Activated CD8-positive, alpha-beta T cell treated with anti-CD3 and anti-CD28 coated beads for 36 hours (primary cell): Measurements from ENCODE around the gene CNOT6. TPM values are rescaled to one million over a fixed set of nuclear protein-coding genes. Genes with fewer than 3 reads are reported as not detected.

Source experiments
- ATAC-seq: fragments of 200-7000 bp; cut with Tn5 transposase; one replicate; pipeline ENCODE4 v1.10.0; 2021; ENCODE audit warnings: mild to moderate bottlenecking, moderate library complexity
- CTCF ChIA-PET: fragments of 350-600 bp; sonication (Branson Sonifier 250); formaldehyde crosslinking; loops from one replicate; lab custom pipeline; 2021; ENCODE audit warnings: antibody characterized with exemption; lab: Charles Lee
- POLR2A ChIA-PET: fragments of 350-600 bp; sonication (Branson Sonifier 250); formaldehyde crosslinking; loops from one replicate; lab custom pipeline; 2021; ENCODE audit warnings: antibody characterized with exemption; lab: Charles Lee
- DNase-seq: peaks from one replicate; pipeline ENCODE4 v3.0.0-alpha.2; 2020
- H3K27ac Mint-ChIP-seq: one replicate; pipeline ENCODE4 v1.8.0; 2021; ENCODE audit warnings: mild to moderate bottlenecking, mixed read lengths
- H3K27me3 Mint-ChIP-seq: one replicate; pipeline ENCODE4 v1.8.0; 2021; ENCODE audit warnings: mixed read lengths
- H3K36me3 Mint-ChIP-seq: one replicate; pipeline ENCODE4 v1.8.0; 2021; ENCODE audit warnings: low read depth, mixed read lengths
- H3K4me1 Mint-ChIP-seq: one replicate; pipeline ENCODE4 v1.8.0; 2021; ENCODE audit warnings: low read depth, mixed read lengths
- H3K4me3 Mint-ChIP-seq: one replicate; pipeline ENCODE4 v1.8.0; 2021; ENCODE audit warnings: mild to moderate bottlenecking, moderate library complexity, mixed read lengths
- H3K9me3 Mint-ChIP-seq: one replicate; pipeline ENCODE4 v1.8.0; 2021; ENCODE audit warnings: mixed read lengths
- intact Hi-C: fragments of 100-400 bp; cut with micrococcal nuclease; formaldehyde crosslinking; loops from one replicate; pipeline ENCODE4 v1.10.0; 2022
- total RNA-seq, 2 experiments: library from RNA; stranded (reverse); gene quantifications; one replicate each; pipeline ENCODE4 v1.2.3, GENCODE V29; 2021
- TF ChIP-seq, protein P1 (sequence below): fragments of 200-600 bp; IDR thresholded peaks from one replicate; pipeline ENCODE4 v1.8.0; 2022; ENCODE audit warnings: antibody characterized with exemption, mild to moderate bottlenecking

CNOT6 gene
- total RNA-seq, 2 experiments from 2014 or later = 28.4 to 30.4 TPM

DNA sequence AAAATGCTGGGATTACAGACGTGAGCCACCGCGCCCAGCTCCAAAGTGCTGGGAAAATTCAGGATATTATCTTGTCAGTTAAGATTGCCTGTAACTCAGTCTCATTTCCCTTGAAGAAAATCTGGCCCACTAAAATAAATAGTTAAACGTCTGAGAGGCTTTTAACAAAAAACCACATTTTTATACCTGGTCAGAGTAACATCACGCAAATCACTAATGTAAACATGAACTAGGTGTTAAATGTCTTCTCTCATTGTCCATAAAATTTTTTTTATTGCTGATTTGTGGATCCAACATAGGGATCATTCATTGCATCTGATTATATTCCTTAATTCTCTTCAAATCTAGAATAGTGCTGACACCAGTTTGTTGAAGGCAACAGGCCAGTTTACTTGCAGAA is 22.3 kb downstream of the CNOT6 start:
- Mint-ChIP-seq H3K36me3 (peaks cover 6% of the 10 kb centered on the region), H3K9me3 (no peaks in the 10 kb centered on the region), H3K4me3 (no peak overlapping the region), H3K4me1 (peaks cover 48% of the 10 kb centered on the region), H3K27ac (no peak overlapping the region), H3K27me3 (no peaks in the 10 kb centered on the region)
- TF ChIP-seq, protein P1, sequence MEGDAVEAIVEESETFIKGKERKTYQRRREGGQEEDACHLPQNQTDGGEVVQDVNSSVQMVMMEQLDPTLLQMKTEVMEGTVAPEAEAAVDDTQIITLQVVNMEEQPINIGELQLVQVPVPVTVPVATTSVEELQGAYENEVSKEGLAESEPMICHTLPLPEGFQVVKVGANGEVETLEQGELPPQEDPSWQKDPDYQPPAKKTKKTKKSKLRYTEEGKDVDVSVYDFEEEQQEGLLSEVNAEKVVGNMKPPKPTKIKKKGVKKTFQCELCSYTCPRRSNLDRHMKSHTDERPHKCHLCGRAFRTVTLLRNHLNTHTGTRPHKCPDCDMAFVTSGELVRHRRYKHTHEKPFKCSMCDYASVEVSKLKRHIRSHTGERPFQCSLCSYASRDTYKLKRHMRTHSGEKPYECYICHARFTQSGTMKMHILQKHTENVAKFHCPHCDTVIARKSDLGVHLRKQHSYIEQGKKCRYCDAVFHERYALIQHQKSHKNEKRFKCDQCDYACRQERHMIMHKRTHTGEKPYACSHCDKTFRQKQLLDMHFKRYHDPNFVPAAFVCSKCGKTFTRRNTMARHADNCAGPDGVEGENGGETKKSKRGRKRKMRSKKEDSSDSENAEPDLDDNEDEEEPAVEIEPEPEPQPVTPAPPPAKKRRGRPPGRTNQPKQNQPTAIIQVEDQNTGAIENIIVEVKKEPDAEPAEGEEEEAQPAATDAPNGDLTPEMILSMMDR = no peak
- CTCF ChIA-PET = no interaction called here
- intact Hi-C loops = no loop called here
- POLR2A ChIA-PET = no interaction called here
- ATAC-seq = no peak
- no peak for DNase-seq

GRCh38 chr5:180519098-180519497 is 24.9 kb downstream of the CNOT6 start:
- ChIA-PET POLR2A (no interaction called here), CTCF (interaction anchor here (0.6 kb wide), 1 partner anchor 18 kb away, joined by 3 read pairs; no protein-coding TSS in a partner anchor)
- Mint-ChIP-seq H3K27me3 (no peaks in the 10 kb centered on the region), H3K9me3 (no peaks in the 10 kb centered on the region), H3K4me3 (no peak overlapping the region), H3K4me1 (peaks cover 69% of the 10 kb centered on the region), H3K36me3 (peaks cover 6% of the 10 kb centered on the region), H3K27ac (no peak overlapping the region)
- intact Hi-C loops = no loop called here
- ATAC-seq (no peak), DNase-seq (no peak)
- TF ChIP-seq, protein P1 = no peak

DNA sequence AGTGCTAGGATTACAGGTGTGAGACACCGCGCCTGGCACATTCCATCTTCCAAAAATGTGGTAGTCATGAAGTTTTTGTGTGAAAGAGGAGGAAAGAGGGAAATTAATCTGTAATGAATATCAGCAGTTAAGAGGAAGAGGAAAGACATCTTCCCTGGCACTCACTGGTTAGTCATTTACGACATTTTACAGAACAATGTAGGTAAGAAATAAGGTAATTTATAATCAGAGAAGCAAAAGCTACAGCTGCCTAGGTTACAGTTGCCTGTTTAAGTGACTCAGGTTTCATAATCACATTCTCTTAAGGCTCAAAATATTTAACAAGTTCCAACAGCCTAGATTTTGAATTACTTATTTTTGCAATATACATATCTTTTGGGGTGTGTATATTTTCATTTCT is 26.9 kb downstream of the CNOT6 start:
- Mint-ChIP-seq H3K36me3 (peaks cover 3% of the 10 kb centered on the region), H3K4me3 (no peak overlapping the region), H3K27ac (no peak overlapping the region), H3K27me3 (no peaks in the 10 kb centered on the region), H3K9me3 (no peaks in the 10 kb centered on the region), H3K4me1 (peaks cover 74% of the 10 kb centered on the region)
- POLR2A ChIA-PET = interaction anchor here (0.7 kb wide), 1 partner anchor 21 kb away, joined by 3 read pairs; no protein-coding TSS in a partner anchor
- ATAC-seq (no peak), DNase-seq (no peak)
- intact Hi-C loops = no loop called here
- TF ChIP-seq, protein P1 = no peak
- CTCF ChIA-PET = interaction anchor here (0.9 to 1.9 kb wide), 2 partner anchors 50 to 85 kb away, joined by 4 read pairs; no protein-coding TSS in a partner anchor

DNA sequence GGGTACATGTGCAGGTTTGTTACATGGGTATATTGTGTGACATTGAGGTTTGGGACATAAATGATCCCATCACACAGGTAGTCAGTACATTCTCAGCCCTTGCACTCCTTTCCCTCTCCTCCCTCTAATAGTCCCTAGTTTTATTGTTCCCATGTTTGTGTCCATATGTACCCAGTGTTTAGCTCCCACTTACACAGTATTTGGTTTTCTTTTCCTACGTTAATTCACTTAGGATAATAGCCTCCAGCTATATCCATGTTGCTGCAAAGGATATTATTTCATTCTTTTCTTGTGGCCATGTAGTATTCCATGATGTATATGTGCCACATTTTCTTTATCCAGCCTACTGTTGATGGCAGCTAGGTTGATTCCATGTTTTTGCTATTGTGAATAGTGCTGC is 27.4 kb downstream of the CNOT6 start:
- ChIA-PET POLR2A (no interaction called here), CTCF (interaction anchor here (1.9 kb wide), 1 partner anchor 85 kb away, joined by 4 read pairs; no protein-coding TSS in a partner anchor)
- no peak for DNase-seq
- ATAC-seq = no peak
- Mint-ChIP-seq H3K9me3 (no peaks in the 10 kb centered on the region), H3K27ac (no peak overlapping the region), H3K4me1 (peaks cover 75% of the 10 kb centered on the region), H3K36me3 (peaks cover 3% of the 10 kb centered on the region), H3K27me3 (no peaks in the 10 kb centered on the region), H3K4me3 (no peak overlapping the region)
- intact Hi-C loops = no loop called here
- TF ChIP-seq, protein P1 = no peak

- Mint-ChIP-seq H3K27me3 (no peaks in the 10 kb centered on the region), H3K4me3 (no peak overlapping the region), H3K4me1 (peaks cover 69% of the 10 kb centered on the region), H3K27ac (no peak overlapping the region), H3K9me3 (no peaks in the 10 kb centered on the region), H3K36me3 (peaks cover 3% of the 10 kb centered on the region)
- DNase-seq (no peak), ATAC-seq (no peak)
- intact Hi-C loops = no loop called here
- TF ChIP-seq, protein P1 = no peak
- CTCF ChIA-PET = no interaction called here
- POLR2A ChIA-PET = no interaction called here
Observed at GRCh38 chr5:180522330-180522729, 28.2 kb downstream of the CNOT6 start.
